Caco-2 (cell line): ENCODE data around the gene MFAP1. TPM values are rescaled to one million over a fixed set of nuclear protein-coding genes. Genes with fewer than 3 reads are reported as not detected.

Experiments used
- BruUV-seq: library from RNA; stranded (reverse); fragments of 400-500 nt; replicated peaks from 2 replicates; lab custom pipeline; 2021; lab: Mats Ljungman, UMichigan
- CTCF ChIA-PET: fragments of 300-600 bp; sonication (Branson Sonifier 250); formaldehyde crosslinking; loops from one replicate; lab custom pipeline; 2022; ENCODE audit warnings: antibody characterized with exemption; lab: Charles Lee
- POLR2A ChIA-PET: fragments of 300-600 bp; sonication (Branson Sonifier 250); formaldehyde crosslinking; loops from one replicate; lab custom pipeline; 2022; ENCODE audit warnings: antibody characterized with exemption; lab: Charles Lee
- DNase-seq, 2 experiments: peaks; one replicate each; pipeline versions ENCODE4 v3.0.0 to v3.0.0-alpha.2; 2020 to 2022
- H3K27me3 ChIP-seq: replicated peaks from 2 replicates; pipeline ENCODE4 v1.6.0; 2011; ENCODE audit warnings: low read length; ENCODE audit not compliant: control insufficient read depth, insufficient read depth
- H3K36me3 ChIP-seq: 2 replicates; pipeline ENCODE4 v1.5.1; 2011; ENCODE audit warnings: low read length; ENCODE audit not compliant: control insufficient read depth, insufficient read depth
- H3K4me1 ChIP-seq: fragments of 250-450 bp; sonication (Bioruptor Pico); 2 replicates; pipeline ENCODE4 v1.5.1; 2020; ENCODE audit warnings: mild to moderate bottlenecking
- H3K4me3 ChIP-seq: 2 replicates; pipeline ENCODE4 v1.5.1; 2011; ENCODE audit warnings: low read depth, mild to moderate bottlenecking, control low read depth, low read length
- H3K9me3 ChIP-seq: fragments of 250-450 bp; sonication (Bioruptor Pico); 2 replicates; pipeline ENCODE4 v1.5.1; 2020; ENCODE audit warnings: mild to moderate bottlenecking, moderate library complexity
- H3K27ac Mint-ChIP-seq: one replicate; pipeline ENCODE4 v1.8.0; 2022; ENCODE audit warnings: mixed read lengths; ENCODE audit not compliant: unreplicated experiment
- H3K27me3 Mint-ChIP-seq: one replicate; pipeline ENCODE4 v1.8.0; 2022; ENCODE audit warnings: mixed read lengths; ENCODE audit not compliant: insufficient read depth, unreplicated experiment
- H3K36me3 Mint-ChIP-seq: one replicate; pipeline ENCODE4 v1.8.0; 2022; ENCODE audit warnings: mild to moderate bottlenecking, mixed read lengths; ENCODE audit not compliant: insufficient read depth, unreplicated experiment
- H3K4me1 Mint-ChIP-seq: one replicate; pipeline ENCODE4 v1.8.0; 2022; ENCODE audit warnings: low read depth, mixed read lengths; ENCODE audit not compliant: unreplicated experiment
- H3K4me3 Mint-ChIP-seq: one replicate; pipeline ENCODE4 v1.8.0; 2022; ENCODE audit warnings: mild to moderate bottlenecking, moderate library complexity, mixed read lengths; ENCODE audit not compliant: unreplicated experiment
- H3K9me3 Mint-ChIP-seq: one replicate; pipeline ENCODE4 v1.8.0; 2022; ENCODE audit warnings: mixed read lengths; ENCODE audit not compliant: unreplicated experiment
- intact Hi-C: fragments of 100-400 bp; cut with micrococcal nuclease; formaldehyde crosslinking; loops from one replicate; pipeline ENCODE4 v1.10.0; 2022; ENCODE audit not compliant: unreplicated experiment
- total RNA-seq: library from RNA; stranded (reverse); gene quantifications from 2 replicates; pipeline ENCODE4 v1.2.3, GENCODE V29; 2022
- TF ChIP-seq, protein P1 (sequence below), 2 experiments: fragments of 200-600 bp in 1 of 2; IDR thresholded peaks; 1 replicate in 1 of 2; 2 replicates in 1 of 2; pipeline versions ENCODE4 v1.5.1 to v1.8.0; 2011 to 2022; ENCODE audit warnings: antibody characterized with exemption in 1 of 2, control low read depth in 1 of 2, inconsistent platforms in 1 of 2, low read depth in 1 of 2, low read length in 1 of 2, mild to moderate bottlenecking in 1 of 2, moderate library complexity in 1 of 2; ENCODE audit not compliant: insufficient read depth in 1 of 2, severe bottlenecking in 1 of 2, unreplicated experiment in 1 of 2

Gene MFAP1
- total RNA-seq, 1 experiment from 2014 or later, result 37.1 TPM

DNA sequence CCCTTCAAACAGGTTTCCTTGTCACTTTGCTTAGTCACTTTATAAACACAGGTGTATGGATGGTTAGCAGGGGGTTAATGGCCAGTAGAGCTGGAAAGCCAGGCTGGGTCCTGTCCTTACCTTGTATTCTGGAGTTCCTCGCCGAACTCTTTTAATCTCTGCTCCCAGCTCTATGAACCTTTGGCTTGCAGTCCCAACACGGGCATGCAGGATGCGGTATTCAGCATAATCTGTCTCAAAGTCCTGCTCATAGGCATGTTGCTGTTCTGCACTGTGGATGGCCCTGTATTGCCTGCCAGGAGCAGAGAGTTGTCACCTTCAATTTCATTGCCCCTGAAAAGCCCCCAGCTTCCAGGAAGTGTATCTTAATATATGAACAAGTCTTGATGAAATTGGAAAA is 50.4 kb downstream of the MFAP1 start:
- TF ChIP-seq, protein P1, sequence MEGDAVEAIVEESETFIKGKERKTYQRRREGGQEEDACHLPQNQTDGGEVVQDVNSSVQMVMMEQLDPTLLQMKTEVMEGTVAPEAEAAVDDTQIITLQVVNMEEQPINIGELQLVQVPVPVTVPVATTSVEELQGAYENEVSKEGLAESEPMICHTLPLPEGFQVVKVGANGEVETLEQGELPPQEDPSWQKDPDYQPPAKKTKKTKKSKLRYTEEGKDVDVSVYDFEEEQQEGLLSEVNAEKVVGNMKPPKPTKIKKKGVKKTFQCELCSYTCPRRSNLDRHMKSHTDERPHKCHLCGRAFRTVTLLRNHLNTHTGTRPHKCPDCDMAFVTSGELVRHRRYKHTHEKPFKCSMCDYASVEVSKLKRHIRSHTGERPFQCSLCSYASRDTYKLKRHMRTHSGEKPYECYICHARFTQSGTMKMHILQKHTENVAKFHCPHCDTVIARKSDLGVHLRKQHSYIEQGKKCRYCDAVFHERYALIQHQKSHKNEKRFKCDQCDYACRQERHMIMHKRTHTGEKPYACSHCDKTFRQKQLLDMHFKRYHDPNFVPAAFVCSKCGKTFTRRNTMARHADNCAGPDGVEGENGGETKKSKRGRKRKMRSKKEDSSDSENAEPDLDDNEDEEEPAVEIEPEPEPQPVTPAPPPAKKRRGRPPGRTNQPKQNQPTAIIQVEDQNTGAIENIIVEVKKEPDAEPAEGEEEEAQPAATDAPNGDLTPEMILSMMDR (IDR thresholded peaks at IDR 0.05; ENCODE audit: insufficient read depth in 1 of 2, low read depth in 1 of 2, low read length in 1 of 2, severe bottlenecking in 1 of 2, unreplicated experiment in 1 of 2), result no peak
- ChIA-PET CTCF (no interaction called here), POLR2A (no interaction called here)
- Histone ChIP-seq H3K4me1 (no peaks in the 10 kb centered on the region), H3K36me3 (peaks cover 1% of the 10 kb centered on the region; the same call in 1 of the 2 replicates), H3K27me3 (no peaks in the 10 kb centered on the region), H3K4me3 (no peak overlapping the region), H3K9me3 (no peaks in the 10 kb centered on the region)
- no peak for DNase-seq
- intact Hi-C loops, result no loop called here
- H3K9me3 Mint-ChIP-seq, result no peaks in the 10 kb centered on the region
- peaks cover 56% of the 10 kb centered on the region for H3K36me3 Mint-ChIP-seq
- BruUV-seq, result no TSS peak
- no peaks in the 10 kb centered on the region for H3K27me3 Mint-ChIP-seq
- H3K4me1 Mint-ChIP-seq, result no peaks in the 10 kb centered on the region
- no peak overlapping the region for H3K4me3 Mint-ChIP-seq
- no peak overlapping the region for H3K27ac Mint-ChIP-seq

DNA sequence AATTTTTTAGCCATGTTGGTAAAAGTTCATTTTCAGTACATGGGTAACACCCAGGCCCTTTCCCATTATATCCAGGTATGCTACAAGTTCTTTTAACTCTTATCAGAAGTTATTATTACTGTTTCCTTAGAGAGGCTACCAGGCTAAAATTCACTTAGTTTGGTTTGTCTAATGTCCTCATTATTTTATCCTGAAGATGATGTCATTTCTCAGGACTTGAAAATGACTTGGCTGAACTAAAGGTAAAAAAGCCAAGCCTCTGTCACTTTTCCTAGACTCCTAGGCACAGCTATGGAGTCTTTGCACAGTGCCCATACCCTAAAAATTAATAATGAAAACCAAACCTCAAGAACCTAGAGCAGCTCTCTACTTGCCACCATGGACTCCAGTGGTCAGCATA is 51.9 kb downstream of the MFAP1 start:
- TF ChIP-seq, protein P1 (IDR thresholded peaks at IDR 0.05; ENCODE audit: insufficient read depth in 1 of 2, low read depth in 1 of 2, low read length in 1 of 2, severe bottlenecking in 1 of 2, unreplicated experiment in 1 of 2), result no peak
- Mint-ChIP-seq H3K27ac (no peak overlapping the region), H3K36me3 (peaks cover 70% of the 10 kb centered on the region), H3K9me3 (no peaks in the 10 kb centered on the region), H3K27me3 (no peaks in the 10 kb centered on the region), H3K4me1 (no peaks in the 10 kb centered on the region), H3K4me3 (no peak overlapping the region)
- intact Hi-C loops, result no loop called here
- ChIA-PET POLR2A (no interaction called here), CTCF (no interaction called here)
- H3K27me3 ChIP-seq, result no peaks in the 10 kb centered on the region
- no peak for DNase-seq
- H3K9me3 ChIP-seq, result no peaks in the 10 kb centered on the region
- no TSS peak for BruUV-seq
- H3K36me3 ChIP-seq, result peaks cover 1% of the 10 kb centered on the region; the same call in 1 of the 2 replicates
- H3K4me1 ChIP-seq, result no peaks in the 10 kb centered on the region
- no peak overlapping the region for H3K4me3 ChIP-seq

DNA sequence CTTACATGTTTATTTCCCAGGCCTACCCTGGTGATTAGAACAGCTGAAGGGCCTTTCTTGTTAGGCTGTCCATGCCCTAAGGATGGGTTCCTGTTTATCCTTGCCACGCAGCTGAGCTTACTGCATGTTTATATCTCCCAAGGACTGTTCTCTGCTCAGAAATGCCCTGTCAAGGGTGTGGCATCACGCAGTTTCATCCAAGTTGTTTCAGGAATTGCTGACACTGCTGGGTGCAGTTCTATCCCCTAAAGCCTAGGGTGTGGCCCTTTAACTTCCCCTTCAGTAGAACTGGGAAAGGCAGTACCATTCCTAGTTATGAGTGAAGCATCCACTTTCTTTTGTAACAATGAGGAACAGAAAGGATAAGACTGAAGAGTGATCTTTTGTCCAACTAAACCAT is 52.7 kb downstream of the MFAP1 start:
- no peak for DNase-seq
- H3K27me3 Mint-ChIP-seq, result no peaks in the 10 kb centered on the region
- no TSS peak for BruUV-seq
- no peaks in the 10 kb centered on the region for H3K4me1 Mint-ChIP-seq
- H3K36me3 ChIP-seq, result peaks cover 1% of the 10 kb centered on the region; the same call in 1 of the 2 replicates
- no peak overlapping the region for H3K4me3 ChIP-seq
- no peaks in the 10 kb centered on the region for H3K9me3 ChIP-seq
- H3K27me3 ChIP-seq, result no peaks in the 10 kb centered on the region
- H3K4me1 ChIP-seq, result no peaks in the 10 kb centered on the region
- CTCF ChIA-PET, result no interaction called here
- POLR2A ChIA-PET, result no interaction called here
- peaks cover 78% of the 10 kb centered on the region for H3K36me3 Mint-ChIP-seq
- intact Hi-C loops, result no loop called here
- no peak overlapping the region for H3K27ac Mint-ChIP-seq
- no peak overlapping the region for H3K4me3 Mint-ChIP-seq
- H3K9me3 Mint-ChIP-seq, result no peaks in the 10 kb centered on the region
- TF ChIP-seq, protein P1 (IDR thresholded peaks at IDR 0.05; ENCODE audit: insufficient read depth in 1 of 2, low read depth in 1 of 2, low read length in 1 of 2, severe bottlenecking in 1 of 2, unreplicated experiment in 1 of 2), result no peak
